ENCODE measurements around the gene TPRX1.
"Not testable (repeated sequence)": the region's sequence is repeated elsewhere in the genome, so short reads cannot be mapped to it uniquely, and the experiment has no call there.

DNA sequence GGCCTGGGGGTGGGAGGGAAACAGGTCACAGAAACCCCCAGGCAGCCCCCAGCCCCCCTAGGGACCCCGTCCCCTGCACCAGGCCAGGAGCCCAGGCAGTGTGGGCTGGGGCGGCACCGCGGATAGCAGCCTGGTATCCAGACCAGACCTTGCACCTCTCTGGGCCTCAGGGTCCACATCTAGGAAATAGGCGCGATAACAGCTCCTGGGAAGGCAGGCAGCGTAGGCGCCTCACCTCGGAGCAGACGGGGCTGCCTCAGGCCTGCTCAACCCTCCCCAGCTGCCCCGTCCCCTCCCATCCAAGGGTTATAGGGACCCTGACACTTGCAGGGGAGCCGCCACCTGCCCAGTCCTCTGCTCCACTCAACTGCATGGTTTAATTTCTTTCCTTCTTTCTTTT lies 680 bp downstream of the TPRX1 start:
- TF ChIP-seq, protein P1, sequence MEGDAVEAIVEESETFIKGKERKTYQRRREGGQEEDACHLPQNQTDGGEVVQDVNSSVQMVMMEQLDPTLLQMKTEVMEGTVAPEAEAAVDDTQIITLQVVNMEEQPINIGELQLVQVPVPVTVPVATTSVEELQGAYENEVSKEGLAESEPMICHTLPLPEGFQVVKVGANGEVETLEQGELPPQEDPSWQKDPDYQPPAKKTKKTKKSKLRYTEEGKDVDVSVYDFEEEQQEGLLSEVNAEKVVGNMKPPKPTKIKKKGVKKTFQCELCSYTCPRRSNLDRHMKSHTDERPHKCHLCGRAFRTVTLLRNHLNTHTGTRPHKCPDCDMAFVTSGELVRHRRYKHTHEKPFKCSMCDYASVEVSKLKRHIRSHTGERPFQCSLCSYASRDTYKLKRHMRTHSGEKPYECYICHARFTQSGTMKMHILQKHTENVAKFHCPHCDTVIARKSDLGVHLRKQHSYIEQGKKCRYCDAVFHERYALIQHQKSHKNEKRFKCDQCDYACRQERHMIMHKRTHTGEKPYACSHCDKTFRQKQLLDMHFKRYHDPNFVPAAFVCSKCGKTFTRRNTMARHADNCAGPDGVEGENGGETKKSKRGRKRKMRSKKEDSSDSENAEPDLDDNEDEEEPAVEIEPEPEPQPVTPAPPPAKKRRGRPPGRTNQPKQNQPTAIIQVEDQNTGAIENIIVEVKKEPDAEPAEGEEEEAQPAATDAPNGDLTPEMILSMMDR (IDR thresholded peaks at IDR 0.05; ENCODE audit: low read length) = not testable (repeated sequence)
- TF ChIP-seq EZH2phosphoT487 (IDR thresholded peaks at IDR 0.05; ENCODE audit: low read length); EZH2 (optimal IDR thresholded peaks at IDR 0.05; ENCODE audit: low read depth, low read length): not testable (repeated sequence)

Data from MM.1S (cell line).